SK-N-SH (cell line): Measurements from ENCODE around the gene SPRY1. TPM values are rescaled to one million over a fixed set of nuclear protein-coding genes. Genes with fewer than 3 reads are reported as not detected.

Source experiments
- CTCF ChIA-PET: fragments of 300-600, 350-600 bp; formaldehyde crosslinking; extraction: SDS; loops from one replicate; lab custom pipeline; 2021; lab: Yijun Ruan, JAX
- POLR2A ChIA-PET: fragments of 350-600 bp; sonication (Branson Sonifier 250); formaldehyde crosslinking; extraction: SDS; loops from one replicate; lab custom pipeline; 2020; ENCODE audit warnings: antibody characterized with exemption, inconsistent platforms; lab: Yijun Ruan, JAX
- DNase-seq: peaks from one replicate; pipeline ENCODE4 v3.0.0; 2012
- H2AFZ ChIP-seq: fragments of 200-600 bp; sonication (generic); 2 replicates; pipeline ENCODE4 v1.8.1; 2016; ENCODE audit warnings: antibody characterized with exemption, mild to moderate bottlenecking, low read depth
- H3F3A ChIP-seq: fragments of 200-600 bp; sonication (generic); replicated peaks from 2 replicates; pipeline ENCODE3; 2016; ENCODE audit warnings: antibody characterized with exemption, mild to moderate bottlenecking; ENCODE audit not compliant: insufficient read depth
- H3K27ac ChIP-seq, 2 experiments: fragments of 200-500 bp in 1 of 2; fragments of 200-600 bp in 1 of 2; sonication (Bioruptor generic) in 1 of 2; sonication (generic), shearing (Covaris generic) in 1 of 2; 2 replicates each; pipeline versions ENCODE4 v1.5.1 to v1.6.1; 2014 to 2016; ENCODE audit warnings: low read depth in 2 of 2, inconsistent platforms in 1 of 2, low read length in 1 of 2, mild to moderate bottlenecking in 1 of 2, mixed read lengths in 1 of 2
- H3K27me3 ChIP-seq: fragments of 200-600 bp; sonication (generic), shearing (Covaris generic); 2 replicates; pipeline ENCODE4 v1.6.1; 2016; ENCODE audit warnings: mixed run types; ENCODE audit not compliant: insufficient read depth
- H3K36me3 ChIP-seq, 2 experiments: fragments of 200-500 bp in 1 of 2; fragments of 200-600 bp in 1 of 2; sonication (Bioruptor generic) in 1 of 2; sonication (generic) in 1 of 2; replicated peaks in 1 of 2; 2 replicates each; pipeline versions ENCODE3 to v1.5.1; 2014 to 2016; ENCODE audit warnings: low read length in 1 of 2, mild to moderate bottlenecking in 1 of 2; ENCODE audit not compliant: insufficient read depth in 2 of 2, control insufficient read depth in 1 of 2
- H3K4me1 ChIP-seq, 2 experiments: fragments of 200-500 bp in 1 of 2; fragments of 200-600 bp in 1 of 2; sonication (Bioruptor generic) in 1 of 2; sonication (generic), shearing (Covaris generic) in 1 of 2; 2 replicates each; pipeline versions ENCODE4 v1.5.1 to v1.6.1; 2014 to 2016; ENCODE audit warnings: low read depth in 1 of 2, low read length in 1 of 2, mixed run types in 1 of 2; ENCODE audit not compliant: insufficient read depth in 2 of 2, control insufficient read depth in 1 of 2
- H3K4me2 ChIP-seq: fragments of 200-600 bp; sonication (generic), shearing (Covaris generic); 2 replicates; pipeline ENCODE4 v1.6.1; 2017; ENCODE audit warnings: mixed run types
- H3K4me3 ChIP-seq, 2 experiments: fragments of 200-500 bp in 1 of 2; fragments of 200-600 bp in 1 of 2; sonication (Bioruptor generic) in 1 of 2; sonication (generic), shearing (Covaris generic) in 1 of 2; 2 replicates each; pipeline versions ENCODE4 v1.5.1 to v1.8.1; 2014 to 2016; ENCODE audit warnings: low read depth in 2 of 2, inconsistent platforms in 1 of 2, low read length in 1 of 2, mild to moderate bottlenecking in 1 of 2, mixed read lengths in 1 of 2, moderate library complexity in 1 of 2
- H3K79me2 ChIP-seq: fragments of 200-600 bp; sonication (generic); 2 replicates; pipeline ENCODE4 v1.8.1; 2017; ENCODE audit warnings: mild to moderate bottlenecking; ENCODE audit not compliant: insufficient read depth
- H3K9ac ChIP-seq: fragments of 200-600 bp; sonication (generic); 2 replicates; pipeline ENCODE4 v1.6.1; 2017; ENCODE audit warnings: mixed run types
- H3K9me2 ChIP-seq: fragments of 200-600 bp; sonication (generic); 2 replicates; pipeline ENCODE4 v1.6.1; 2017; ENCODE audit warnings: mixed run types
- H3K9me3 ChIP-seq: fragments of 200-600 bp; sonication (generic); 2 replicates; pipeline ENCODE4 v1.6.1; 2017; ENCODE audit warnings: mixed run types, mild to moderate bottlenecking, moderate library complexity
- H4K20me1 ChIP-seq: fragments of 200-600 bp; sonication (generic); 2 replicates; pipeline ENCODE4 v1.6.1; 2017; ENCODE audit warnings: mild to moderate bottlenecking, mixed run types; ENCODE audit not compliant: insufficient read depth
- CHD2 ChIP-seq: fragments of 150-350 bp; IDR thresholded peaks from 2 replicates; pipeline ENCODE4 v1.6.1; 2018; ENCODE audit warnings: low read length; ENCODE audit not compliant: partially characterized antibody
- EZH2phosphoT487 ChIP-seq: fragments of 200-600 bp; sonication (generic); IDR thresholded peaks from 2 replicates; pipeline ENCODE4 v1.6.1; 2017; ENCODE audit warnings: low read depth, mixed run types, mild to moderate bottlenecking, antibody characterized with exemption, moderate library complexity, borderline replicate concordance
- FOSL2 ChIP-seq: IDR thresholded peaks from 2 replicates; pipeline ENCODE4 v1.4.0; 2012; ENCODE audit warnings: low read depth, mild to moderate bottlenecking, moderate library complexity, borderline replicate concordance
- FOXJ3 ChIP-seq: sonication (generic); formaldehyde crosslinking; IDR thresholded peaks from 2 replicates; pipeline ENCODE4 v1.5.1; 2020; ENCODE audit warnings: mild to moderate bottlenecking, missing genetic modification reagents
- FOXM1 ChIP-seq: IDR thresholded peaks from 2 replicates; pipeline ENCODE4 v1.4.0; 2012; ENCODE audit warnings: low read depth, mild to moderate bottlenecking
- GABPA ChIP-seq: IDR thresholded peaks from 2 replicates; pipeline ENCODE4 v1.4.0; 2012; ENCODE audit warnings: low read depth, mild to moderate bottlenecking
- GATA2 ChIP-seq: sonication (generic); formaldehyde crosslinking; IDR thresholded peaks from 2 replicates; pipeline ENCODE4 v1.5.0; 2020; ENCODE audit warnings: mild to moderate bottlenecking, missing genetic modification reagents
- MEF2A ChIP-seq: IDR thresholded peaks from 2 replicates; pipeline ENCODE4 v1.4.0; 2012; ENCODE audit warnings: low read depth, borderline replicate concordance
- NFIC ChIP-seq: IDR thresholded peaks from 2 replicates; pipeline ENCODE4 v1.4.0; 2012; ENCODE audit warnings: borderline replicate concordance
- NRF1 ChIP-seq: IDR thresholded peaks from 2 replicates; pipeline ENCODE4 v1.6.1; 2012; ENCODE audit warnings: low read depth, mild to moderate bottlenecking, low read length
- POLR2AphosphoS5 ChIP-seq: IDR thresholded peaks from 2 replicates; pipeline ENCODE4 v1.6.1; 2012; ENCODE audit warnings: low read depth, low read length
- RAD21 ChIP-seq: IDR thresholded peaks from 2 replicates; pipeline ENCODE4 v1.6.1; 2012; ENCODE audit warnings: mild to moderate bottlenecking, low read length
- RCOR1 ChIP-seq: fragments of 150-350 bp; IDR thresholded peaks from 2 replicates; pipeline ENCODE4 v1.6.1; 2017; ENCODE audit warnings: antibody characterized with exemption, low read length
- RXRA ChIP-seq: IDR thresholded peaks from 2 replicates; pipeline ENCODE4 v1.4.0; 2012; ENCODE audit warnings: low read depth, mild to moderate bottlenecking, borderline replicate concordance
- SIN3A ChIP-seq: IDR thresholded peaks from 2 replicates; pipeline ENCODE4 v1.6.1; 2012; ENCODE audit warnings: low read depth, mild to moderate bottlenecking, low read length, moderate library complexity, borderline replicate concordance
- SMC3 ChIP-seq: IDR thresholded peaks from 2 replicates; pipeline ENCODE4 v1.6.1; 2012; ENCODE audit warnings: low read depth, low read length, improper control_type of control experiment
- TCF12 ChIP-seq: IDR thresholded peaks from 2 replicates; pipeline ENCODE4 v1.4.0; 2012
- TEAD4 ChIP-seq: IDR thresholded peaks from 2 replicates; pipeline ENCODE4 v1.4.0; 2012; ENCODE audit warnings: mild to moderate bottlenecking, borderline replicate concordance; ENCODE audit not compliant: insufficient read depth
- YY1 ChIP-seq: IDR thresholded peaks from 2 replicates; pipeline ENCODE4 v1.4.0; 2012; ENCODE audit warnings: low read depth, mild to moderate bottlenecking
- polyA plus RNA-seq, 3 experiments: library from polyadenylated mRNA; depleted of rRNA; stranded (reverse); fragments of >200 nt; gene quantifications; 2 replicates each; pipeline ENCODE4 v1.2.3, GENCODE V29; 2012
- TF ChIP-seq, protein P1 (sequence below): IDR thresholded peaks from 2 replicates; pipeline ENCODE4 v1.4.0; 2012; ENCODE audit warnings: low read depth, borderline replicate concordance
- TF ChIP-seq, protein P2 (sequence below): IDR thresholded peaks from 2 replicates; pipeline ENCODE4; 2012
- TF ChIP-seq, protein P3 (sequence below): IDR thresholded peaks from 2 replicates; pipeline ENCODE4 v1.4.0; 2012; ENCODE audit warnings: low read depth, borderline replicate concordance
- TF ChIP-seq, protein P4 (sequence below): fragments of 200-600 bp; sonication (generic); IDR thresholded peaks from 2 replicates; pipeline ENCODE4 v1.6.1; 2017; ENCODE audit warnings: antibody characterized with exemption, mild to moderate bottlenecking, moderate library complexity
- TF ChIP-seq, protein P5 (sequence below): fragments of 150-350 bp; IDR thresholded peaks from 2 replicates; pipeline ENCODE4 v1.6.1; 2016; ENCODE audit warnings: mild to moderate bottlenecking, low read depth, low read length

The SPRY1 gene
- polyA plus RNA-seq, 1 of the 3 experiments (the other 2 are of a cell fraction) = 12.4 TPM

DNA sequence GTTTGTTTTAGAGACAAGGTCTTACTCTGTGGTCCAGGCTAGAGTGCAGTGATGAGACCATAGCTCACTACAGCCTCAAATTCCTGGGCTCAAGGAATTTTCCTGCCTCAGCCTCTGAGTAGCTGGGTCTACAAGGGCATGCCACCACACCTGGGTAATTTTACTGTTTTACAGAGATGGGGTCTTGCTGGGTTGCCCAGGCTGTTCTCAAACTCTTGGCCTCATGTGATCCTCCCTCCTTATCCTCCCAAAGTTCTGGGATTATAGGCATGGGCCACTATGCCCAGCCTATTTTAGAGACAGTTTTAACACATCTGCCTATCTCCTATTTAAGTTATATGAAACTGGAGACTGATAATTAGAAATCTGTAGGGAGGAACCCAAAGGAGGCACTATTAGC, 53.8 kb downstream of the SPRY1 start (continued):
- TF ChIP-seq, protein P1, sequence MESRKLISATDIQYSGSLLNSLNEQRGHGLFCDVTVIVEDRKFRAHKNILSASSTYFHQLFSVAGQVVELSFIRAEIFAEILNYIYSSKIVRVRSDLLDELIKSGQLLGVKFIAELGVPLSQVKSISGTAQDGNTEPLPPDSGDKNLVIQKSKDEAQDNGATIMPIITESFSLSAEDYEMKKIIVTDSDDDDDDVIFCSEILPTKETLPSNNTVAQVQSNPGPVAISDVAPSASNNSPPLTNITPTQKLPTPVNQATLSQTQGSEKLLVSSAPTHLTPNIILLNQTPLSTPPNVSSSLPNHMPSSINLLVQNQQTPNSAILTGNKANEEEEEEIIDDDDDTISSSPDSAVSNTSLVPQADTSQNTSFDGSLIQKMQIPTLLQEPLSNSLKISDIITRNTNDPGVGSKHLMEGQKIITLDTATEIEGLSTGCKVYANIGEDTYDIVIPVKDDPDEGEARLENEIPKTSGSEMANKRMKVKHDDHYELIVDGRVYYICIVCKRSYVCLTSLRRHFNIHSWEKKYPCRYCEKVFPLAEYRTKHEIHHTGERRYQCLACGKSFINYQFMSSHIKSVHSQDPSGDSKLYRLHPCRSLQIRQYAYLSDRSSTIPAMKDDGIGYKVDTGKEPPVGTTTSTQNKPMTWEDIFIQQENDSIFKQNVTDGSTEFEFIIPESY = no peak

DNA sequence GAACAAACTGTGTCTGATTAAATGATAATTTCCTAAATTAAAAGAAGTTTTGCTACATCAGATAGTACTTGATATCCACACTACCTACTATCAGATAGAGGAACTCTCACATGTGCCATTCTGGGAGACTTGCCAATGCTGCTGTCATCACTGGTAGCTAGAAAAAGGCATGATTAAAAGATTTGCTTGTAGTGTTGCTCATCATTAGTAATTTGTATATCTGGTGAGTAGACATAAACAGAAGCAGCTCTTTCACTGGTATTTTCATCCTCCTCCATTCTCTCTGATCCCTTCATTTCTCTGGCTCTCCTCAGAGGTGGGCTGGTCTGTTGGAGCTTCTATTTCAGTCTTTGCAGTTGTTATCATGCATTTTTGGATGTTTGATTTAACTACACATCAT, 56.0 kb downstream of the SPRY1 start:
- no peak overlapping the region for H2AFZ ChIP-seq
- no peaks in the 10 kb centered on the region for H4K20me1 ChIP-seq
- no peak overlapping the region for H3K4me2 ChIP-seq
- H3K9me2 ChIP-seq = no peaks in the 10 kb centered on the region
- no peak overlapping the region for H3K27ac ChIP-seq
- H3K36me3 ChIP-seq = no peaks in the 10 kb centered on the region
- DNase-seq = peak; percentile 49
- H3K4me3 ChIP-seq = no peak overlapping the region
- no peaks in the 10 kb centered on the region for H3K79me2 ChIP-seq
- no peaks in the 10 kb centered on the region for H3K9me3 ChIP-seq
- no peak overlapping the region for H3K9ac ChIP-seq
- POLR2A ChIA-PET = no interaction called here
- H3F3A ChIP-seq = no peaks in the 10 kb centered on the region
- no peaks in the 10 kb centered on the region for H3K27me3 ChIP-seq
- H3K4me1 ChIP-seq = peaks cover 4 to 18% of the 10 kb centered on the region in 2 experiments; a peak in 2 of 4 replicates
- CTCF ChIA-PET = no interaction called here
- TF ChIP-seq RAD21 = 0 out of 2 replicates have a peak, but pooled peaks have one; percentile 2
- TF ChIP-seq, protein P2, sequence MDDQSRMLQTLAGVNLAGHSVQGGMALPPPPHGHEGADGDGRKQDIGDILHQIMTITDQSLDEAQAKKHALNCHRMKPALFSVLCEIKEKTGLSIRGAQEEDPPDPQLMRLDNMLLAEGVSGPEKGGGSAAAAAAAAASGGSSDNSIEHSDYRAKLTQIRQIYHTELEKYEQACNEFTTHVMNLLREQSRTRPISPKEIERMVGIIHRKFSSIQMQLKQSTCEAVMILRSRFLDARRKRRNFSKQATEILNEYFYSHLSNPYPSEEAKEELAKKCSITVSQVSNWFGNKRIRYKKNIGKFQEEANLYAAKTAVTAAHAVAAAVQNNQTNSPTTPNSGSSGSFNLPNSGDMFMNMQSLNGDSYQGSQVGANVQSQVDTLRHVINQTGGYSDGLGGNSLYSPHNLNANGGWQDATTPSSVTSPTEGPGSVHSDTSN = peak; percentile 77
- TF ChIP-seq RXRA = no peak
- no peak for TF ChIP-seq CHD2
- TF ChIP-seq MEF2A = no peak
- TF ChIP-seq NFIC = peak; percentile 89
- peak; percentile 57; the same call in 1 of the 2 replicates for TF ChIP-seq FOSL2
- no peak for TF ChIP-seq FOXM1
- TF ChIP-seq, protein P1 = no peak
- no peak for TF ChIP-seq TEAD4
- TF ChIP-seq YY1 = no peak
- TF ChIP-seq, protein P3, sequence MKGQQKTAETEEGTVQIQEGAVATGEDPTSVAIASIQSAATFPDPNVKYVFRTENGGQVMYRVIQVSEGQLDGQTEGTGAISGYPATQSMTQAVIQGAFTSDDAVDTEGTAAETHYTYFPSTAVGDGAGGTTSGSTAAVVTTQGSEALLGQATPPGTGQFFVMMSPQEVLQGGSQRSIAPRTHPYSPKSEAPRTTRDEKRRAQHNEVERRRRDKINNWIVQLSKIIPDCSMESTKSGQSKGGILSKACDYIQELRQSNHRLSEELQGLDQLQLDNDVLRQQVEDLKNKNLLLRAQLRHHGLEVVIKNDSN = peak; percentile 52; the same call in 1 of the 2 replicates
- TF ChIP-seq, protein P4, sequence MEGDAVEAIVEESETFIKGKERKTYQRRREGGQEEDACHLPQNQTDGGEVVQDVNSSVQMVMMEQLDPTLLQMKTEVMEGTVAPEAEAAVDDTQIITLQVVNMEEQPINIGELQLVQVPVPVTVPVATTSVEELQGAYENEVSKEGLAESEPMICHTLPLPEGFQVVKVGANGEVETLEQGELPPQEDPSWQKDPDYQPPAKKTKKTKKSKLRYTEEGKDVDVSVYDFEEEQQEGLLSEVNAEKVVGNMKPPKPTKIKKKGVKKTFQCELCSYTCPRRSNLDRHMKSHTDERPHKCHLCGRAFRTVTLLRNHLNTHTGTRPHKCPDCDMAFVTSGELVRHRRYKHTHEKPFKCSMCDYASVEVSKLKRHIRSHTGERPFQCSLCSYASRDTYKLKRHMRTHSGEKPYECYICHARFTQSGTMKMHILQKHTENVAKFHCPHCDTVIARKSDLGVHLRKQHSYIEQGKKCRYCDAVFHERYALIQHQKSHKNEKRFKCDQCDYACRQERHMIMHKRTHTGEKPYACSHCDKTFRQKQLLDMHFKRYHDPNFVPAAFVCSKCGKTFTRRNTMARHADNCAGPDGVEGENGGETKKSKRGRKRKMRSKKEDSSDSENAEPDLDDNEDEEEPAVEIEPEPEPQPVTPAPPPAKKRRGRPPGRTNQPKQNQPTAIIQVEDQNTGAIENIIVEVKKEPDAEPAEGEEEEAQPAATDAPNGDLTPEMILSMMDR = no peak
- TF ChIP-seq GABPA = no peak
- TF ChIP-seq SIN3A = 0 out of 2 replicates have a peak, but pooled peaks have one; percentile 26
- TF ChIP-seq POLR2AphosphoS5 = peak; percentile 31; the same call in 1 of the 2 replicates
- TF ChIP-seq RCOR1 = peak; percentile 93
- no peak for TF ChIP-seq NRF1
- TF ChIP-seq SMC3 = no peak
- peak; percentile 80 for TF ChIP-seq TCF12
- TF ChIP-seq FOXJ3 = no peak
- TF ChIP-seq EZH2phosphoT487 = no peak
- peak; percentile 81 for TF ChIP-seq GATA2
- TF ChIP-seq, protein P5, sequence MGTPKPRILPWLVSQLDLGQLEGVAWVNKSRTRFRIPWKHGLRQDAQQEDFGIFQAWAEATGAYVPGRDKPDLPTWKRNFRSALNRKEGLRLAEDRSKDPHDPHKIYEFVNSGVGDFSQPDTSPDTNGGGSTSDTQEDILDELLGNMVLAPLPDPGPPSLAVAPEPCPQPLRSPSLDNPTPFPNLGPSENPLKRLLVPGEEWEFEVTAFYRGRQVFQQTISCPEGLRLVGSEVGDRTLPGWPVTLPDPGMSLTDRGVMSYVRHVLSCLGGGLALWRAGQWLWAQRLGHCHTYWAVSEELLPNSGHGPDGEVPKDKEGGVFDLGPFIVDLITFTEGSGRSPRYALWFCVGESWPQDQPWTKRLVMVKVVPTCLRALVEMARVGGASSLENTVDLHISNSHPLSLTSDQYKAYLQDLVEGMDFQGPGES = no peak
